ENCODE results near the gene STN1.

GRCh38 chr10:103934308-103934707 is 16.3 kb upstream of the STN1 start:
- TF ChIP-seq CTCF (IDR thresholded peaks at IDR 0.05; ENCODE audit: insufficient read depth, low read depth, low read length) (no peak), EZH2 (IDR thresholded peaks at IDR 0.05; ENCODE audit: insufficient read depth, low read length) (no peak)

All from astrocyte (in vitro differentiated cells and primary cell).